ENCODE data around the gene LAIR1.

GRCh38 chr19:54309811-54310210 is 54.9 kb downstream of the LAIR1 start:
- TF ChIP-seq CTCF (IDR thresholded peaks at IDR 0.05) (no peak), ZFX (IDR thresholded peaks at IDR 0.05; ENCODE audit: borderline replicate concordance) (no peak)
